ENCODE results near the gene VWA3A.
A peak's percentile ranks its signal among the peaks of the same experiment; 100 is the strongest.
"Not testable (repeated sequence)": the region's sequence is repeated elsewhere in the genome, so short reads cannot be mapped to it uniquely, and the experiment has no call there.

VWA3A gene

DNA sequence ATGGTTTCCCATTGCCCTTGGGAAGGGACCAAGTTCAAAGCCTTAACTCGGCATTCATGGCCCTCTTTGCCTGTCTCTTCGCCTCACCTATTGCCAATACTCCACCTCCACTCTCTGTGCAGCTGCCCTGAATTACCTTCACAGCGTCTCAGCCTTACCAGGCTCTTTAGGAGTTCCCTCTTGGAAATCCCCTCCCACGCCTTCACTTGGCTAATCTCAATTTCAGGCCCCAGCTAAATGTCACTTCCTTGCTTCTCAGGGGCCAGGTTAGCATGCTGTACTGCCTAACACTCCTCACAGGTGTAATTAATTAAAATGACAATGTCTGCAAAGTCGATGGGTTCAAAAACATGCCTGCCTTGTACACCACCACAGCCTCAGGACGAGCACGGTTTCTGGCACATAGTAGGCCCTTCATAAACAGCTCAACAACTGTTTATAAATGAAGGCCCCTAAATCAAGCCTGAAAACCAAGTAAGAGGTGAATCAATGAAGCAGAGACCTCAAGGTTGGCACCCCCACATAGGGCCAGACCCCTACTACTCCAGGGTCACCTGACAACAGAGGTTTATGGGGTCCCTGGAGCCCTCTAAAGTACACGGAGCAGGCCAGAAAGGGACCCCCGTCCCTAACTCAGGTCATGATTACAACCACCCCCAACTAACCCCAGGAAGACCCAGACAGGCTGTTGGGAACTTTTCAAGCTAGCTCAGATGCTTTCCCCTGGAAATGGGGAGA lies 102.5 kb downstream of the VWA3A start:
- DNase-seq (ENCODE audit: low spot score in 2 of 2) (no peak), ATAC-seq (no peak)
- Mint-ChIP-seq H3K27ac (peak overlapping the region; percentile 100), H3K9me3 (peaks cover 6% of the 10 kb centered on the region), H3K36me3 (peaks cover 45% of the 10 kb centered on the region), H3K4me3 (peak overlapping the region; percentile 69), H3K4me1 (peaks cover 42% of the 10 kb centered on the region)

GRCh38 chr16:22195445-22195694 lies 103.0 kb downstream of the VWA3A start:
- H3K27ac Mint-ChIP-seq, result peak overlapping the region; percentile 100

DNA sequence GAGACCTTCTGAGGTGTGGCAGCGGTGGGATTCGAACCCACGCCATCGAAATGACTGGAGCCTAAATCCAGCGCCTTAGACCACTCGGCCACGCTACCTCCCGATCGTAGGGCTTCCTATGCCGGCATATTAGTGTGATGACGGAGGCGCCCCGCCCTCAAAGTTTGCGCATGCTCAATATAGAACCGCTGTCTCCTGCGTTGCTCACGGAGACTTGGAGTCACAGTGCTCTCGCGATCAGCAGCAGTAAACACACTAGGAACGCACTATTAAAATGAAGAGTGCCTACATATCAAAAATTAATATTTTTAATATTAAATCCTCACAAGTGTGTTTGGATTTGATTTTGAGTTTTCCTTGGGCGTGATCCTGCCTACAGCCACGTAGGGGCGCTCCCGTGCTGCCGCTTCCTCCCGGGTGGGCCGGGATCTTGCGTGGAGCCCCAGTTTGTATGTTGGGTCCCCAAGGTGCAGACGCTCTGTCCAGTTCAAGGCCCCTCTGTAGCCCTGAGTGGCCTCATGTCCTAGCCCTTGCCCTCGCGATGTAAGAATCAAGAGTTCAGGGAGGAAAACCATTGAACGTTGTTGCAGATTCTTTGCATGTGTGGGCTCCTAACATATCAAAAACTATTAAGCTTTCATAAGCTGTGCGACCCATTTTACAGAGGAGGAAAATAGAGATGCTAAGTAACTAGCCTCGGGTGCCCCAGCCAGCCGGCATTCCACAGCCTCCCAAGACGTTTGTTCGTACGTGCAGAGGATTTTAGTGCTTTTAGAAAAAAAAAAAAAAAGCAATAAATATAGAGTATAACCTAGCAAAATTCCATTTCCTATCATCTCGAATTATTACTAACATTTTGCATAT lies 103.6 kb downstream of the VWA3A start:
- Mint-ChIP-seq H3K4me3 (peak overlapping the region; percentile 69), H3K27ac (peak overlapping the region; percentile 100), H3K36me3 (peaks cover 35% of the 10 kb centered on the region), H3K9me3 (peaks cover 6% of the 10 kb centered on the region), H3K4me1 (peaks cover 41% of the 10 kb centered on the region)
- DNase-seq (ENCODE audit: low spot score in 2 of 2) (peak; percentile 96 to 99), ATAC-seq (peak; percentile 35)

More at GRCh38 chr16:22195445-22195694, 103.0 kb downstream of the VWA3A start:
- peak overlapping the region; percentile 69 for H3K4me3 Mint-ChIP-seq
- no peak for DNase-seq (ENCODE audit: low spot score in 2 of 2)
- peaks cover 6% of the 10 kb centered on the region for H3K9me3 Mint-ChIP-seq
- peaks cover 41% of the 10 kb centered on the region for H3K4me1 Mint-ChIP-seq
- H3K36me3 Mint-ChIP-seq, result peaks cover 40% of the 10 kb centered on the region
- ATAC-seq, result no peak

DNA sequence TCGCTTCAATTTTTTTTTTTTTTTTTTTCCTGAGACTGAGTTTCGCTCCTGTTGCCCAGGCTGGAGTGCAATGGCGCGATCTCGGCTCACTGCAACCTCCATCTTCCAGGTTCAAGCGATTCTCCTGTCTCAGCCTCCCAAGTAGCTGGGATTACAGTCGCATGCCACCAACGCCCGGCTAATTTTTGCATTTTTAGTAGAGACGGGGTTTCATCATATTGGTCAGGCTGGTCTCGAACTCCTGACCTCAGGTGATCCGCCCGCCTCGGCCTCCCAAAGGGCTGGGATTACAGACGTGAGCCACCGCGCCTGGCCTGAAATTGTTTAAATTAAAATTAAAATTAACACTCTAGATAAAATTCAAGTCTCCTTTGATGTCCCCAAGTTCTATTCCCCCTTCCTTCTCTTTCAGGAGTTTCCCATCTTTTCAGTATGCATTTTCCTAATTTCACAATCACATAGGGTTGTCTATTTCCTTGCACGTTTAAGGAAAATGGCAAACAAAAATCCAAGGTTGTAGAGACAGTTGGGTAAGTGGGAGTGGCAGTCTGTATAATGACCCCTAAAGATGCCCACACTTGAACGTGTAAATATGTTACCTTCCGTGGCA lies 104.3 kb downstream of the VWA3A start:
- peak overlapping the region; percentile 69 for H3K4me3 Mint-ChIP-seq
- H3K4me1 Mint-ChIP-seq, result peaks cover 40% of the 10 kb centered on the region
- H3K9me3 Mint-ChIP-seq; ATAC-seq; DNase-seq (ENCODE audit: low spot score in 2 of 2): not testable (repeated sequence)
- peaks cover 32% of the 10 kb centered on the region for H3K36me3 Mint-ChIP-seq
- H3K27ac Mint-ChIP-seq, result peak overlapping the region; percentile 100

DNA sequence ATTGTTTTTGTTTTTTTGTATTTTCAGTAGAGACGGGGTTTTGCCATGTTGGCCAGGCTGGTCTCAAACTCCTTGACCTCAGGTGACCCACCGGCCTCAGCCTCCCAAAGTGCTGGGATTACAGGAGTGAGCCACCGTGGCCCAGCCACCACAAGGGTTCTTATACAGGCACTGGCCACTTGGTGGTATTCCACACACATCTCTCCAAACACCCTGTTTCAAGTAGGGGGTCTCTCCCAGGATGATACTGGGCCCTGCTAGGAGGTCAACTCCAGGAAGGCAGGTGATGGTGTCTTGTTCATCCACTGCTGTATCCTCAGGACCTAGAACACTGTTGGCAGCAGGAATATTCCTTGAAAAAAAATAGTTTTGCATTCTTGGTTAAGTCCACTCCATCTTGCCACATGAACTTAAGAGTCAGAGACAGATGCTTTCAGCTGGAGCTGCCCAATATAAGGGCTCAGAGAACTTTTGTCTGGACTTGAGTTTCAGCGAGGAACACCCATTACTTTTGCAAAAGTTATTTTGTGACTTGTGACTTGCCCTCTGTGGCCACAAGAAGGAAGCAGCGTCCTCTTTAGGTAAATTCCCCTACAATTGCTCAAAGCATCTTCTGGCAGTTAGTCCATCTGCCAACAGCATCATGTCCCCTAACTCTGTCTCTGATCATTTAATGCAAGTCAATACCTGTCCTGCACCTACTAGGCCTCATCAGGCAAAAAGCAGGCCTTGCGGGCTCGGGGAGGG lies 106.4 kb downstream of the VWA3A start:
- H3K9me3 Mint-ChIP-seq, result peaks cover 3% of the 10 kb centered on the region
- H3K36me3 Mint-ChIP-seq, result peaks cover 25% of the 10 kb centered on the region
- DNase-seq (ENCODE audit: low spot score in 2 of 2) (no peak), ATAC-seq (no peak)
- no peak overlapping the region for H3K4me3 Mint-ChIP-seq
- no peak overlapping the region for H3K27ac Mint-ChIP-seq
- H3K4me1 Mint-ChIP-seq, result peaks cover 24% of the 10 kb centered on the region

- Mint-ChIP-seq H3K4me3 (no peak overlapping the region), H3K9me3 (no peaks in the 10 kb centered on the region), H3K36me3 (peaks cover 4% of the 10 kb centered on the region), H3K27ac (no peak overlapping the region), H3K4me1 (peaks cover 3% of the 10 kb centered on the region)
- DNase-seq (ENCODE audit: low spot score in 2 of 2), result no peak
- no peak for ATAC-seq
These were observed 109.9 kb downstream of the VWA3A start for GRCh38 chr16:22202261-22202637.

- no peak for ATAC-seq
- no peak overlapping the region for H3K4me3 Mint-ChIP-seq
- H3K9me3 Mint-ChIP-seq, result no peaks in the 10 kb centered on the region
- H3K27ac Mint-ChIP-seq, result no peak overlapping the region
- H3K4me1 Mint-ChIP-seq, result peaks cover 10% of the 10 kb centered on the region
- peaks cover 7% of the 10 kb centered on the region for H3K36me3 Mint-ChIP-seq
- no peak for DNase-seq (ENCODE audit: low spot score in 2 of 2)
These were observed 110.8 kb downstream of the VWA3A start for GRCh38 chr16:22203091-22203490.

- no peak for DNase-seq (ENCODE audit: low spot score in 2 of 2)
- H3K9me3 Mint-ChIP-seq, result no peaks in the 10 kb centered on the region
- H3K4me1 Mint-ChIP-seq, result peaks cover 10% of the 10 kb centered on the region
- ATAC-seq, result no peak
- no peak overlapping the region for H3K4me3 Mint-ChIP-seq
- H3K36me3 Mint-ChIP-seq, result peaks cover 7% of the 10 kb centered on the region
- H3K27ac Mint-ChIP-seq, result no peak overlapping the region
These were observed 111.8 kb downstream of the VWA3A start for GRCh38 chr16:22204091-22204655.

- H3K4me1 Mint-ChIP-seq, result peaks cover 18% of the 10 kb centered on the region
- ATAC-seq, result no peak
- DNase-seq (ENCODE audit: low spot score in 2 of 2), result no peak
- H3K9me3 Mint-ChIP-seq, result no peaks in the 10 kb centered on the region
- peak overlapping the region; percentile 87 for H3K4me3 Mint-ChIP-seq
- H3K27ac Mint-ChIP-seq, result peak overlapping the region; percentile 95
- peaks cover 7% of the 10 kb centered on the region for H3K36me3 Mint-ChIP-seq
These were observed 113.3 kb downstream of the VWA3A start for GRCh38 chr16:22205577-22206012.

- DNase-seq (ENCODE audit: low spot score in 2 of 2) (peak; percentile 72 to 86), ATAC-seq (peak; percentile 90)
- Mint-ChIP-seq H3K4me1 (peaks cover 24% of the 10 kb centered on the region), H3K27ac (peak within 1 kb of the TSS; percentile 95), H3K36me3 (peaks cover 7% of the 10 kb centered on the region), H3K9me3 (no peaks in the 10 kb centered on the region), H3K4me3 (peak within 1 kb of the TSS; percentile 87)
These were observed 113.9 kb downstream of the VWA3A start, which contains the start of gene EEF2K for GRCh38 chr16:22206013-22206841. Gene EEF2K, plus strand, starts transcription at chr16:22206278. Its CDS starts 19,452 bp downstream, at chr16:22225730.

Measured in stimulated activated effector memory CD8-positive, alpha-beta T cell treated with anti-CD3 and anti-CD28 coated beads, Interleukin-12 subunit alpha, Interleukin-12 subunit beta, amount 100 ng/mL, for 72 hours (primary cell).